Hepatocyte (in vitro differentiated cells): Measurements from ENCODE around the gene MAP3K5. TPM values are rescaled to one million over a fixed set of nuclear protein-coding genes. Genes with fewer than 3 reads are reported as not detected.

Experiments used
- DNase-seq: peaks from one replicate; pipeline ENCODE4 v3.0.0-alpha.2; 2016; ENCODE audit warnings: low spot score
- H2AFZ ChIP-seq: fragments of 200-600 bp; sonication (generic); 2 replicates; pipeline ENCODE4 v1.6.0; 2016; ENCODE audit warnings: antibody characterized with exemption, mild to moderate bottlenecking
- H3K27ac ChIP-seq: fragments of 200-600 bp; sonication (generic); 2 replicates; pipeline ENCODE4 v1.5.1; 2016; ENCODE audit warnings: mild to moderate bottlenecking
- H3K27me3 ChIP-seq: fragments of 200-600 bp; sonication (generic); 2 replicates; pipeline ENCODE4 v1.6.1; 2016
- H3K36me3 ChIP-seq: fragments of 200-600 bp; sonication (generic); replicated peaks from 2 replicates; pipeline ENCODE4 v1.5.1; 2016; ENCODE audit warnings: low read depth; ENCODE audit not compliant: insufficient read depth
- H3K4me1 ChIP-seq: fragments of 200-600 bp; sonication (generic); 2 replicates; pipeline ENCODE4 v1.5.1; 2016; ENCODE audit warnings: mild to moderate bottlenecking, moderate library complexity; ENCODE audit not compliant: insufficient read depth
- H3K4me2 ChIP-seq: fragments of 200-600 bp; sonication (generic); 2 replicates; pipeline ENCODE4 v1.6.0; 2016
- H3K4me3 ChIP-seq: fragments of 200-600 bp; sonication (generic); 2 replicates; pipeline ENCODE4 v1.5.1; 2016; ENCODE audit warnings: mild to moderate bottlenecking
- H3K79me2 ChIP-seq: fragments of 200-600 bp; sonication (generic); 2 replicates; pipeline ENCODE4 v1.6.0; 2017; ENCODE audit warnings: mild to moderate bottlenecking
- H3K9me2 ChIP-seq: fragments of 200-600 bp; sonication (generic); replicated peaks from 2 replicates; pipeline ENCODE4 v1.6.0; 2017; ENCODE audit warnings: mild to moderate bottlenecking; ENCODE audit not compliant: insufficient read depth
- H3K9me3 ChIP-seq: fragments of 200-600 bp; sonication (generic); 2 replicates; pipeline ENCODE4 v1.5.1; 2016; ENCODE audit warnings: low read depth, mild to moderate bottlenecking
- H4K20me1 ChIP-seq: fragments of 200-600 bp; sonication (generic); 2 replicates; pipeline ENCODE4 v1.6.0; 2016; ENCODE audit warnings: mild to moderate bottlenecking; ENCODE audit not compliant: insufficient read depth, poor library complexity, severe bottlenecking
- CTCF ChIP-seq: fragments of 200-600 bp; sonication (generic); IDR thresholded peaks from 2 replicates; pipeline ENCODE4 v1.5.1; 2016; ENCODE audit warnings: antibody characterized with exemption, mild to moderate bottlenecking; ENCODE audit not compliant: poor library complexity
- EZH2 ChIP-seq: fragments of 200-600 bp; sonication (generic); IDR thresholded peaks from 2 replicates; pipeline ENCODE4 v1.6.1; 2016; ENCODE audit warnings: antibody characterized with exemption, mild to moderate bottlenecking, borderline replicate concordance
- EZH2phosphoT487 ChIP-seq: fragments of 200-600 bp; sonication (generic); IDR thresholded peaks from one replicate; pipeline ENCODE4 v1.6.1; 2018; ENCODE audit warnings: antibody characterized with exemption, mild to moderate bottlenecking, low read depth, moderate library complexity; ENCODE audit not compliant: unreplicated experiment, severe bottlenecking
- WGBS: methylation state at CpG from one replicate; pipeline ENCODE4 v1.1.6; 2016; ENCODE audit warnings: low lambda C conversion rate; ENCODE audit errors: missing lambda C conversion rate; 5-methylcytosine and 5-hydroxymethylcytosine counted together
- polyA plus RNA-seq: library from polyadenylated mRNA; unstranded; fragments of >200 nt; fragmentation: Nextera tagmentation; extraction: Ambion mirVana; gene quantifications from 2 replicates; pipeline ENCODE4 v1.2.1, GENCODE V29; 2016
- total RNA-seq: library from RNA; depleted of rRNA; stranded (reverse); fragments of >200 nt; gene quantifications from 2 replicates; pipeline ENCODE4 v1.2.3, GENCODE V29; 2014

Gene MAP3K5
- total and polyA plus RNA-seq, 2 experiments from 2014 or later, result 2.2 to 5.9 TPM

- DNase-seq, result no peak
- H3K27ac ChIP-seq, result no peak overlapping the region
- no peaks in the 10 kb centered on the region for H3K36me3 ChIP-seq
- no peaks in the 10 kb centered on the region for H3K79me2 ChIP-seq
- TF ChIP-seq CTCF, result no peak
- no peak for TF ChIP-seq EZH2
- no peak for TF ChIP-seq EZH2phosphoT487
- H3K4me3 ChIP-seq, result no peak overlapping the region
- H3K4me1 ChIP-seq, result no peaks in the 10 kb centered on the region
- no peaks in the 10 kb centered on the region for H3K9me3 ChIP-seq
- no peak overlapping the region for H2AFZ ChIP-seq
- no peaks in the 10 kb centered on the region for H4K20me1 ChIP-seq
- H3K27me3 ChIP-seq, result no peaks in the 10 kb centered on the region
- no peaks in the 10 kb centered on the region for H3K9me2 ChIP-seq
- WGBS, result 82% methylated on average over 5 of the region's 5 CpGs
- H3K4me2 ChIP-seq, result no peak overlapping the region
These were observed 92.9 kb downstream of the MAP3K5 start for GRCh38 chr6:136699358-136699757.

- Histone ChIP-seq H3K4me2 (no peak overlapping the region), H2AFZ (no peak overlapping the region), H3K27me3 (no peaks in the 10 kb centered on the region), H3K79me2 (no peaks in the 10 kb centered on the region), H3K36me3 (no peaks in the 10 kb centered on the region), H3K27ac (peak overlapping the region; percentile 6), H3K4me1 (no peaks in the 10 kb centered on the region), H4K20me1 (no peaks in the 10 kb centered on the region), H3K9me3 (no peaks in the 10 kb centered on the region), H3K9me2 (no peaks in the 10 kb centered on the region), H3K4me3 (no peak overlapping the region)
- 70% methylated on average over 7 of the region's 7 CpGs for WGBS
- no peak for DNase-seq
- TF ChIP-seq EZH2phosphoT487 (no peak), CTCF (no peak), EZH2 (no peak)
These were observed 95.4 kb downstream of the MAP3K5 start for GRCh38 chr6:136696783-136697364.

GRCh38 chr6:136696238-136696637, 96.0 kb downstream of the MAP3K5 start:
- Histone ChIP-seq H3K27me3 (no peaks in the 10 kb centered on the region), H3K4me2 (no peak overlapping the region), H4K20me1 (no peaks in the 10 kb centered on the region), H3K9me3 (no peaks in the 10 kb centered on the region), H3K27ac (no peak overlapping the region), H3K79me2 (no peaks in the 10 kb centered on the region), H3K4me1 (no peaks in the 10 kb centered on the region), H3K9me2 (no peaks in the 10 kb centered on the region), H3K36me3 (no peaks in the 10 kb centered on the region), H2AFZ (no peak overlapping the region), H3K4me3 (no peak overlapping the region)
- no peak for TF ChIP-seq CTCF
- no peak for TF ChIP-seq EZH2
- no peak for TF ChIP-seq EZH2phosphoT487
- DNase-seq, result peak; percentile 9
- WGBS, result 77% methylated on average over 2 of the region's 2 CpGs

GRCh38 chr6:136695412-136695811, 96.9 kb downstream of the MAP3K5 start:
- Histone ChIP-seq H3K79me2 (no peaks in the 10 kb centered on the region), H3K27me3 (no peaks in the 10 kb centered on the region), H3K36me3 (no peaks in the 10 kb centered on the region), H3K4me2 (no peak overlapping the region), H3K9me3 (no peaks in the 10 kb centered on the region), H3K4me1 (no peaks in the 10 kb centered on the region), H4K20me1 (no peaks in the 10 kb centered on the region), H3K9me2 (no peaks in the 10 kb centered on the region), H3K4me3 (no peak overlapping the region), H2AFZ (no peak overlapping the region), H3K27ac (no peak overlapping the region)
- no peak for TF ChIP-seq EZH2phosphoT487
- WGBS, result 88% methylated on average over 2 of the region's 2 CpGs
- DNase-seq, result no peak
